Measurements from ENCODE around the gene ADD3.
"Not testable (repeated sequence)": the region's sequence is repeated elsewhere in the genome, so short reads cannot be mapped to it uniquely, and the experiment has no call there.

ADD3 gene

GRCh38 chr10:110078317-110078716 is 70.5 kb downstream of the ADD3 start:
- in situ Hi-C loops (cut with MboI; ENCODE audit: low pct_unique_long_range_greater_than_20kb, low sequenced_read_pairs) = no loop called here
- DNase-seq = no peak

- in situ Hi-C loops (cut with MboI; ENCODE audit: low pct_unique_long_range_greater_than_20kb, low sequenced_read_pairs) = no loop called here
- DNase-seq = peak; percentile 78
Measured at GRCh38 chr10:110081911-110082310, 74.1 kb downstream of the ADD3 start.

GRCh38 chr10:110083884-110084283 is 76.1 kb downstream of the ADD3 start:
- in situ Hi-C loops (cut with MboI; ENCODE audit: low pct_unique_long_range_greater_than_20kb, low sequenced_read_pairs) = no loop called here
- peak; percentile 26 for DNase-seq

- in situ Hi-C loops (cut with MboI; ENCODE audit: low pct_unique_long_range_greater_than_20kb, low sequenced_read_pairs) = no loop called here
- DNase-seq = no peak
Measured at GRCh38 chr10:110087682-110088081, 79.9 kb downstream of the ADD3 start.

GRCh38 chr10:110088367-110089104 is 80.8 kb downstream of the ADD3 start:
- in situ Hi-C loops (cut with MboI; ENCODE audit: low pct_unique_long_range_greater_than_20kb, low sequenced_read_pairs) = no loop called here
- DNase-seq = no peak

- no peak for DNase-seq
- in situ Hi-C loops (cut with MboI; ENCODE audit: low pct_unique_long_range_greater_than_20kb, low sequenced_read_pairs) = no loop called here
Measured at GRCh38 chr10:110091830-110092229, 84.0 kb downstream of the ADD3 start.

- no peak for DNase-seq
- in situ Hi-C loops (cut with MboI; ENCODE audit: low pct_unique_long_range_greater_than_20kb, low sequenced_read_pairs) = no loop called here
Measured at GRCh38 chr10:110093722-110094121, 85.9 kb downstream of the ADD3 start.

- no peak for DNase-seq
- in situ Hi-C loops (cut with MboI; ENCODE audit: low pct_unique_long_range_greater_than_20kb, low sequenced_read_pairs) = no loop called here
Measured at GRCh38 chr10:110094786-110095185, 87.0 kb downstream of the ADD3 start.

- in situ Hi-C loops (cut with MboI; ENCODE audit: low pct_unique_long_range_greater_than_20kb, low sequenced_read_pairs) = no loop called here
- no peak for DNase-seq
Measured at GRCh38 chr10:110101464-110102144, 93.8 kb downstream of the ADD3 start.

GRCh38 chr10:110103921-110104461 is 96.2 kb downstream of the ADD3 start:
- in situ Hi-C loops (cut with MboI; ENCODE audit: low pct_unique_long_range_greater_than_20kb, low sequenced_read_pairs) = no loop called here
- DNase-seq = no peak

- in situ Hi-C loops (cut with MboI; ENCODE audit: low pct_unique_long_range_greater_than_20kb, low sequenced_read_pairs) = no loop called here
- DNase-seq = no peak
Measured at GRCh38 chr10:110105873-110106272, 98.1 kb downstream of the ADD3 start.

- in situ Hi-C loops (cut with MboI; ENCODE audit: low pct_unique_long_range_greater_than_20kb, low sequenced_read_pairs) = no loop called here
- DNase-seq = no peak
Measured at GRCh38 chr10:110107430-110107829, 99.6 kb downstream of the ADD3 start.

- DNase-seq = no peak
- in situ Hi-C loops (cut with MboI; ENCODE audit: low pct_unique_long_range_greater_than_20kb, low sequenced_read_pairs) = no loop called here
Measured at GRCh38 chr10:110107887-110108286, 100.1 kb downstream of the ADD3 start.

- in situ Hi-C loops (cut with MboI; ENCODE audit: low pct_unique_long_range_greater_than_20kb, low sequenced_read_pairs) = no loop called here
- no peak for DNase-seq
Measured at GRCh38 chr10:110109511-110109910, 101.7 kb downstream of the ADD3 start.

- in situ Hi-C loops (cut with MboI; ENCODE audit: low pct_unique_long_range_greater_than_20kb, low sequenced_read_pairs) = no loop called here
- no peak for DNase-seq
Measured at GRCh38 chr10:110110338-110110737, 102.6 kb downstream of the ADD3 start.

GRCh38 chr10:110113670-110114337 is 106.0 kb downstream of the ADD3 start:
- in situ Hi-C loops (cut with MboI; ENCODE audit: low pct_unique_long_range_greater_than_20kb, low sequenced_read_pairs) = no loop called here
- DNase-seq = no peak

GRCh38 chr10:110114668-110115067 is 106.9 kb downstream of the ADD3 start:
- in situ Hi-C loops (cut with MboI; ENCODE audit: low pct_unique_long_range_greater_than_20kb, low sequenced_read_pairs); DNase-seq: not testable (repeated sequence)

- no peak for DNase-seq
- in situ Hi-C loops (cut with MboI; ENCODE audit: low pct_unique_long_range_greater_than_20kb, low sequenced_read_pairs) = no loop called here
Measured at GRCh38 chr10:110115784-110116520, 108.2 kb downstream of the ADD3 start.

- no peak for DNase-seq
- in situ Hi-C loops (cut with MboI; ENCODE audit: low pct_unique_long_range_greater_than_20kb, low sequenced_read_pairs) = no loop called here
Measured at GRCh38 chr10:110118891-110119621, 111.3 kb downstream of the ADD3 start.
